HepG2 (cell line): ENCODE measurements around the gene ZNF207. TPM values are rescaled to one million over a fixed set of nuclear protein-coding genes. Genes with fewer than 3 reads are reported as not detected.

Experiments used
- ATAC-seq: fragments of 200-7000 bp; cut with Tn5 transposase; 3 replicates; pipeline ENCODE4 v1.9.1; 2020; ENCODE audit warnings: mild to moderate bottlenecking, moderate library complexity
- BruUV-seq: library from RNA; stranded (reverse); fragments of 400-500 nt; replicated peaks from 2 replicates; lab custom pipeline; 2021; lab: Mats Ljungman, UMichigan
- CTCF ChIA-PET: fragments of 300-600 bp; formaldehyde crosslinking; extraction: SDS; loops from one replicate; lab custom pipeline; 2021; ENCODE audit warnings: low total read pairs, inconsistent platforms, low intra/inter-chr PET ratio; lab: Yijun Ruan, JAX
- POLR2A ChIA-PET: fragments of 350-600 bp; sonication (Branson Sonifier 250); formaldehyde crosslinking; loops from one replicate; lab custom pipeline; 2020; ENCODE audit warnings: antibody characterized with exemption, inconsistent platforms; lab: Yijun Ruan, JAX
- DNase-seq: peaks from one replicate; pipeline ENCODE4 v3.0.0-alpha.2; 2015; ENCODE audit warnings: low spot score
- FAIRE-seq: peaks from 3 replicates; lab custom pipeline; 2011; peaks lifted over from hg19 to GRCh38; lab: Jason Lieb, UNC
- H2AFZ ChIP-seq: one replicate; pipeline ENCODE4 v1.6.1; 2011; ENCODE audit warnings: low read length, inconsistent platforms
- H3K27ac ChIP-seq: fragments of 300-600 bp; 3 replicates; pipeline ENCODE4 v1.8.0; 2011; ENCODE audit warnings: mixed run types, mild to moderate bottlenecking, mixed read lengths, low read length, inconsistent platforms; ENCODE audit not compliant: insufficient read depth; ENCODE audit errors: extremely low read length
- H3K27me3 ChIP-seq, 2 experiments: fragments of 200-600 bp in 1 of 2; 2 replicates in 1 of 2; 3 replicates in 1 of 2; pipeline versions ENCODE4 v1.6.0 to v1.8.0; 2011; ENCODE audit warnings: low read length in 2 of 2, mild to moderate bottlenecking in 2 of 2, moderate library complexity in 2 of 2, inconsistent platforms in 1 of 2; ENCODE audit not compliant: insufficient read depth in 2 of 2, control insufficient read depth in 1 of 2
- H3K36me3 ChIP-seq, 2 experiments: fragments of 200-600 bp in 1 of 2; replicated peaks in 1 of 2; 2 replicates in 1 of 2; 3 replicates in 1 of 2; pipeline versions ENCODE4 v1.5.1 to v1.8.0; 2011; ENCODE audit warnings: low read length in 2 of 2, inconsistent platforms in 1 of 2; ENCODE audit not compliant: insufficient read depth in 2 of 2, control insufficient read depth in 1 of 2
- H3K4me1 ChIP-seq: 2 replicates; pipeline ENCODE4 v1.5.1; 2012; ENCODE audit warnings: low read length, inconsistent platforms; ENCODE audit not compliant: insufficient read depth
- H3K4me2 ChIP-seq: 2 replicates; pipeline ENCODE4 v1.6.0; 2011; ENCODE audit warnings: low read depth, low read length, inconsistent platforms
- H3K4me3 ChIP-seq, 3 experiments: fragments of 200-600 bp in 1 of 3; sonication (generic), shearing (Covaris generic) in 1 of 3; replicated peaks in 1 of 3; 2 replicates each; pipeline ENCODE4 v1.5.1; 2011 to 2016; ENCODE audit warnings: low read length in 3 of 3, inconsistent platforms in 2 of 3, low read depth in 2 of 3, mild to moderate bottlenecking in 2 of 3, control low read depth in 1 of 3, mixed read lengths in 1 of 3; ENCODE audit not compliant: insufficient read depth in 1 of 3
- H3K79me2 ChIP-seq: one replicate; pipeline ENCODE4 v1.6.1; 2011; ENCODE audit warnings: low read length, inconsistent platforms; ENCODE audit not compliant: insufficient read depth
- H3K9ac ChIP-seq: 2 replicates; pipeline ENCODE4 v1.6.0; 2011; ENCODE audit warnings: mild to moderate bottlenecking, low read depth, low read length, inconsistent platforms; ENCODE audit not compliant: insufficient read depth
- H3K9me3 ChIP-seq: 2 replicates; pipeline ENCODE4 v1.5.1; 2012; ENCODE audit warnings: mild to moderate bottlenecking, low read length
- H4K20me1 ChIP-seq: 2 replicates; pipeline ENCODE4 v1.6.0; 2011; ENCODE audit warnings: inconsistent platforms, mild to moderate bottlenecking, low read length, moderate library complexity; ENCODE audit not compliant: insufficient read depth
- ATF7-NPFF ChIP-seq: sonication (generic); formaldehyde crosslinking; IDR thresholded peaks from 2 replicates; pipeline ENCODE4 v1.8.1; 2023; ENCODE audit warnings: mild to moderate bottlenecking, low read depth, missing genetic modification reagents, moderate library complexity
- FOXA1 ChIP-seq, 2 experiments: fragments of 450-650 bp in 1 of 2; sonication (generic) in 1 of 2; formaldehyde crosslinking in 1 of 2; IDR thresholded peaks; 2 replicates each; pipeline versions ENCODE4 v1.4.0 to v1.6.1; 2016 to 2020; ENCODE audit warnings: missing genetic modification reagents in 1 of 2
- GATAD2A ChIP-seq: IDR thresholded peaks from 2 replicates; pipeline ENCODE4 v1.6.1; 2016
- GMEB2 ChIP-seq: IDR thresholded peaks from 2 replicates; pipeline ENCODE4 v1.6.1; 2016; ENCODE audit warnings: missing biosample characterization, missing genetic modification reagents, low read depth
- KDM5B ChIP-seq: sonication (generic); formaldehyde crosslinking; IDR thresholded peaks from 2 replicates; pipeline ENCODE4 v1.4.0; 2020; ENCODE audit warnings: missing genetic modification reagents, mild to moderate bottlenecking, borderline replicate concordance
- MAX ChIP-seq: IDR thresholded peaks from 2 replicates; pipeline ENCODE4 v1.6.1; 2012; ENCODE audit warnings: inconsistent platforms
- MXD4 ChIP-seq: IDR thresholded peaks from 2 replicates; pipeline ENCODE4 v1.6.1; 2016; ENCODE audit warnings: mild to moderate bottlenecking, missing biosample characterization, missing genetic modification reagents
- RAD21 ChIP-seq: fragments of 450-650 bp; formaldehyde crosslinking; IDR thresholded peaks from 2 replicates; pipeline ENCODE4 v1.5.0; 2020; ENCODE audit warnings: mild to moderate bottlenecking
- ZBED4 ChIP-seq: sonication (generic); formaldehyde crosslinking; IDR thresholded peaks from 2 replicates; pipeline ENCODE4 v1.4.0; 2020; ENCODE audit warnings: missing genetic modification reagents, borderline replicate concordance
- ZBTB42 ChIP-seq: sonication (generic); formaldehyde crosslinking; IDR thresholded peaks from 2 replicates; pipeline ENCODE4 v1.5.0; 2020; ENCODE audit warnings: mild to moderate bottlenecking, missing genetic modification reagents
- ZFP36L1 ChIP-seq: sonication (generic); formaldehyde crosslinking; IDR thresholded peaks from 2 replicates; pipeline ENCODE4 v1.8.0; 2022; ENCODE audit warnings: mild to moderate bottlenecking, missing genetic modification reagents, moderate library complexity
- ZMYM3 ChIP-seq: sonication (generic); formaldehyde crosslinking; IDR thresholded peaks from 2 replicates; pipeline ENCODE4 v1.5.1; 2020; ENCODE audit warnings: mild to moderate bottlenecking, missing genetic modification reagents
- ZMYM4 ChIP-seq: sonication (generic); formaldehyde crosslinking; IDR thresholded peaks from 2 replicates; pipeline ENCODE4 v1.8.1; 2023; ENCODE audit warnings: mild to moderate bottlenecking, missing genetic modification reagents
- ZNF33A ChIP-seq: sonication (generic); formaldehyde crosslinking; IDR thresholded peaks from 2 replicates; pipeline ENCODE4 v1.5.1; 2020; ENCODE audit warnings: missing genetic modification reagents, mild to moderate bottlenecking, moderate library complexity, borderline replicate concordance
- ZNF33B ChIP-seq: sonication (generic); formaldehyde crosslinking; IDR thresholded peaks from 2 replicates; pipeline ENCODE4 v1.5.1; 2020; ENCODE audit warnings: mild to moderate bottlenecking, missing genetic modification reagents
- ZNF484 ChIP-seq: sonication (generic); formaldehyde crosslinking; IDR thresholded peaks from 2 replicates; pipeline ENCODE4 v1.5.1; 2020; ENCODE audit warnings: mild to moderate bottlenecking, low read depth, missing genetic modification reagents, borderline replicate concordance
- ZNF616 ChIP-seq: sonication (generic); formaldehyde crosslinking; IDR thresholded peaks from 2 replicates; pipeline ENCODE4 v1.5.0; 2020; ENCODE audit warnings: low read depth, mild to moderate bottlenecking, missing genetic modification reagents
- ZNF773 ChIP-seq: sonication (generic); formaldehyde crosslinking; IDR thresholded peaks from 2 replicates; pipeline ENCODE4 v1.4.0; 2020; ENCODE audit warnings: missing genetic modification reagents, borderline replicate concordance
- WGBS: methylation state at CpG from one replicate; pipeline ENCODE4 v1.1.6; 2017; ENCODE audit warnings: low lambda C conversion rate; 5-methylcytosine and 5-hydroxymethylcytosine counted together
- in situ Hi-C: cut with HindIII; loops from 2 replicates; pipeline ENCODE4 v1.10.0; 2017; ENCODE audit warnings: low pct_unique_long_range_greater_than_20kb; ENCODE audit not compliant: extremely low pct_ligation_motif_present
- intact Hi-C: fragments of 100-400 bp; cut with micrococcal nuclease; formaldehyde crosslinking; loops from one replicate; pipeline ENCODE4 v1.10.0; 2022; ENCODE audit not compliant: unreplicated experiment
- polyA plus RNA-seq, 8 experiments: library from polyadenylated mRNA; depleted of rRNA in 3 of 8; stranded (reverse) in 7 of 8; unstranded in 1 of 8; fragments of >200 nt; fragmentation: Illumina TruSeq in 4 of 8; extraction: Trizol in 4 of 8; gene quantifications; 2 replicates each; pipeline versions ENCODE4 v1.2.1 to v1.2.3, GENCODE V29; 2011 to 2016; ENCODE audit warnings: low read depth in 4 of 8, missing spikeins in 1 of 8, mixed read lengths in 1 of 8; ENCODE audit not compliant: insufficient read depth in 1 of 8
- total RNA-seq, 5 experiments: library from RNA; depleted of rRNA; stranded (reverse); fragments of >200 nt; fragmentation: Illumina TruSeq; extraction: Trizol; gene quantifications; 2 replicates each; pipeline ENCODE4 v1.2.3, GENCODE V29; 2016; ENCODE audit warnings: low read depth in 1 of 5

ZNF207 gene
- total and polyA plus RNA-seq, 2 of the 13 experiments (the other 11 are each of a cell fraction or from before 2014, with no cell fraction given) = 150 to 164 TPM

GRCh38 chr17:32341857-32342602 lies 7.9 kb upstream of the ZNF207 start, which contains the start of gene C17orf75:
Gene C17orf75, minus strand, starts transcription at chr17:32342173. Its CDS starts 34 bp downstream, at chr17:32342139.
- WGBS = under 1% methylated on average over 16 of the region's 47 CpGs
- Histone ChIP-seq H3K9ac (peak within 1 kb of the TSS; percentile 72), H3K27ac (peak within 1 kb of the TSS; percentile 88), H4K20me1 (no peaks in the 10 kb centered on the region), H3K36me3 (peaks cover 1 to 6% of the 10 kb centered on the region in 2 experiments; a peak in 2 of 5 replicates), H3K79me2 (no peaks in the 10 kb centered on the region), H3K4me3 (peak within 1 kb of the TSS; percentile 78 to 84 (median 81)), H3K4me1 (peaks cover 21% of the 10 kb centered on the region), H3K4me2 (peak within 1 kb of the TSS; percentile 85), H3K9me3 (no peaks in the 10 kb centered on the region), H3K27me3 (no peaks in the 10 kb centered on the region), H2AFZ (peak within 1 kb of the TSS; percentile 94)
- POLR2A ChIA-PET = interaction anchor here (0.9 to 2.5 kb wide), 6 partner anchors 9 to 98 kb away, joined by 3 to 10 read pairs (median 4); no protein-coding TSS in a partner anchor
- CTCF ChIA-PET = no interaction called here
- BruUV-seq = TSS peak; percentile 77
- in situ Hi-C loops (no loop called here), intact Hi-C loops (no loop called here)
- DNase-seq (peak; percentile 73), ATAC-seq (peak; percentile 95), FAIRE-seq (peak; percentile 36)
- TF ChIP-seq ZNF33A (CRISPR knock-in tag) = no peak
- peak; percentile 77 for TF ChIP-seq MAX
- peak; percentile 83 for TF ChIP-seq GATAD2A (CRISPR knock-in tag)
- peak; percentile 96 for TF ChIP-seq ZMYM3 (CRISPR knock-in tag)
- TF ChIP-seq ZBED4 = peak; percentile 75
- 0 out of 2 replicates have a peak, but pooled peaks have one; percentile 36 for TF ChIP-seq ZNF33B (CRISPR knock-in tag)
- peak; percentile 80; the same call in 1 of the 2 replicates for TF ChIP-seq ZNF616
- peak; percentile 77; the same call in 1 of the 2 replicates for TF ChIP-seq MXD4 (CRISPR knock-in tag)
- peak; percentile 71; the same call in 1 of the 2 replicates for TF ChIP-seq ZFP36L1
- peak; percentile 57; the same call in 1 of the 2 replicates for TF ChIP-seq RAD21
- peak; percentile 90 for TF ChIP-seq ATF7-NPFF (CRISPR knock-in tag)
- TF ChIP-seq ZBTB42 (CRISPR knock-in tag) = no peak
- TF ChIP-seq ZNF484 (CRISPR knock-in tag) = no peak
- TF ChIP-seq ZNF773 (CRISPR knock-in tag) = peak; percentile 78; the same call in 1 of the 2 replicates
- TF ChIP-seq ZMYM4 (CRISPR knock-in tag) = peak; percentile 80
- TF ChIP-seq KDM5B (CRISPR knock-in tag) = peak; percentile 77; the same call in 1 of the 2 replicates
- TF ChIP-seq FOXA1 (IDR thresholded peaks at IDR 0.05) = no peak
- TF ChIP-seq FOXA1 (CRISPR knock-in tag; IDR thresholded peaks at IDR 0.05) = 0 out of 2 replicates have a peak, but pooled peaks have one; percentile 28
- TF ChIP-seq GMEB2 = peak; percentile 57; the same call in 1 of the 2 replicates
